Duodenal mucosa (tissue), 2 donors: ENCODE results near the gene INAFM1.
"Not testable (repeated sequence)": the region's sequence is repeated elsewhere in the genome, so short reads cannot be mapped to it uniquely, and the experiment has no call there.

Experiments used
- H3K27ac ChIP-seq: one replicate; pipeline ENCODE4 v1.7.0; 2013; ENCODE audit warnings: low read depth, low read length
- H3K27me3 ChIP-seq, 2 donors: one replicate each; pipeline ENCODE4 v1.7.0; 2013; ENCODE audit warnings: low read length in 2 of 2, control low read depth in 1 of 2; ENCODE audit not compliant: insufficient read depth in 2 of 2, control insufficient read depth in 1 of 2
- H3K36me3 ChIP-seq, 2 donors: one replicate each; pipeline ENCODE4 v1.7.0; 2013; ENCODE audit warnings: low read length in 2 of 2, control low read depth in 1 of 2; ENCODE audit not compliant: insufficient read depth in 2 of 2, control insufficient read depth in 1 of 2
- H3K4me1 ChIP-seq, 2 donors: one replicate each; pipeline ENCODE4 v1.7.0; 2013; ENCODE audit warnings: low read length in 2 of 2, control low read depth in 1 of 2; ENCODE audit not compliant: insufficient read depth in 2 of 2, control insufficient read depth in 1 of 2
- H3K4me3 ChIP-seq, 2 donors: one replicate each; pipeline ENCODE4 v1.7.0; 2013; ENCODE audit warnings: low read length in 2 of 2, low read depth in 1 of 2
- H3K9ac ChIP-seq, 2 donors: one replicate each; pipeline ENCODE4 v1.7.0; 2013; ENCODE audit warnings: low read length in 2 of 2, low read depth in 1 of 2
- H3K9me3 ChIP-seq, 2 donors: one replicate each; pipeline ENCODE4 v1.7.0; 2013; ENCODE audit warnings: low read length in 2 of 2, control low read depth in 1 of 2; ENCODE audit not compliant: control insufficient read depth in 1 of 2

INAFM1 gene

GRCh38 chr19:47283405-47284059, 8.8 kb downstream of the INAFM1 start:
- H3K27ac ChIP-seq: no peak overlapping the region
- no peaks in the 10 kb centered on the region for H3K27me3 ChIP-seq
- no peaks in the 10 kb centered on the region for H3K36me3 ChIP-seq
- H3K4me3 ChIP-seq: no peak overlapping the region
- H3K9ac ChIP-seq: no peak overlapping the region
- H3K4me1 ChIP-seq: no peaks in the 10 kb centered on the region
- H3K9me3 ChIP-seq: no peaks in the 10 kb centered on the region

- no peaks in the 10 kb centered on the region for H3K36me3 ChIP-seq
- H3K4me3 ChIP-seq: no peak overlapping the region
- H3K27me3 ChIP-seq: no peaks in the 10 kb centered on the region
- H3K27ac ChIP-seq: no peak overlapping the region
- H3K9ac ChIP-seq: no peak overlapping the region
- no peaks in the 10 kb centered on the region for H3K9me3 ChIP-seq
- peaks cover 3% of the 10 kb centered on the region in 2 donors for H3K4me1 ChIP-seq
Measured at GRCh38 chr19:47284324-47284899, 9.7 kb downstream of the INAFM1 start.

GRCh38 chr19:47296036-47296435, 21.4 kb downstream of the INAFM1 start:
- H3K4me1 ChIP-seq: no peaks in the 10 kb centered on the region
- H3K4me3 ChIP-seq: no peak overlapping the region
- H3K27ac ChIP-seq: no peak overlapping the region
- no peak overlapping the region for H3K9ac ChIP-seq
- H3K36me3 ChIP-seq: no peaks in the 10 kb centered on the region
- H3K9me3 ChIP-seq: no peaks in the 10 kb centered on the region
- no peaks in the 10 kb centered on the region for H3K27me3 ChIP-seq

- not testable (repeated sequence) for H3K9ac ChIP-seq, H3K27ac ChIP-seq, H3K4me3 ChIP-seq, H3K36me3 ChIP-seq, H3K9me3 ChIP-seq, H3K27me3 ChIP-seq, H3K4me1 ChIP-seq
Measured at GRCh38 chr19:47300867-47301266, 26.2 kb downstream of the INAFM1 start.

- Histone ChIP-seq H3K27ac (no peak overlapping the region), H3K4me1 (peaks cover 2 to 3% of the 10 kb centered on the region in 2 donors), H3K27me3 (no peaks in the 10 kb centered on the region), H3K36me3 (no peaks in the 10 kb centered on the region), H3K9me3 (no peaks in the 10 kb centered on the region), H3K9ac (no peak overlapping the region), H3K4me3 (no peak overlapping the region)
Measured at GRCh38 chr19:47302249-47302648, 27.6 kb downstream of the INAFM1 start.

- Histone ChIP-seq H3K27ac (no peak overlapping the region), H3K9ac (no peak overlapping the region)
Measured at GRCh38 chr19:47303966-47304365, 29.3 kb downstream of the INAFM1 start.

GRCh38 chr19:47305309-47305751, 30.6 kb downstream of the INAFM1 start:
- Histone ChIP-seq H3K27me3 (no peaks in the 10 kb centered on the region), H3K9me3 (no peaks in the 10 kb centered on the region), H3K36me3 (no peaks in the 10 kb centered on the region), H3K27ac (no peak overlapping the region), H3K4me3 (no peak overlapping the region), H3K9ac (no peak overlapping the region), H3K4me1 (peaks cover 2 to 3% of the 10 kb centered on the region in 2 donors)

More at GRCh38 chr19:47303966-47304365, 29.3 kb downstream of the INAFM1 start:
- Histone ChIP-seq H3K9me3 (no peaks in the 10 kb centered on the region), H3K27me3 (no peaks in the 10 kb centered on the region), H3K4me1 (peaks cover 2 to 3% of the 10 kb centered on the region in 2 donors), H3K4me3 (no peak overlapping the region), H3K36me3 (no peaks in the 10 kb centered on the region)

- no peaks in the 10 kb centered on the region for H3K36me3 ChIP-seq
- no peak overlapping the region for H3K9ac ChIP-seq
- no peaks in the 10 kb centered on the region for H3K27me3 ChIP-seq
- no peak overlapping the region for H3K27ac ChIP-seq
- no peaks in the 10 kb centered on the region for H3K9me3 ChIP-seq
- H3K4me1 ChIP-seq: peaks cover 2 to 3% of the 10 kb centered on the region in 2 donors
- H3K4me3 ChIP-seq: no peak overlapping the region
Measured at GRCh38 chr19:47306303-47306702, 31.6 kb downstream of the INAFM1 start.

- Histone ChIP-seq H3K27me3 (no peaks in the 10 kb centered on the region), H3K4me1 (peaks cover 2 to 3% of the 10 kb centered on the region in 2 donors), H3K9ac (no peak overlapping the region), H3K9me3 (no peaks in the 10 kb centered on the region), H3K4me3 (no peak overlapping the region), H3K27ac (no peak overlapping the region), H3K36me3 (no peaks in the 10 kb centered on the region)
Measured at GRCh38 chr19:47309038-47309437, 34.4 kb downstream of the INAFM1 start.

GRCh38 chr19:47309608-47310007, 34.9 kb downstream of the INAFM1 start, which contains the start of gene C5AR1:
Gene C5AR1 (plus strand): TSS chr19:47309861. CDS start chr19:47309896, 35 bp downstream.
- H3K4me1 ChIP-seq: peaks cover 2 to 3% of the 10 kb centered on the region in 2 donors
- no peak within 1 kb of the TSS for H3K4me3 ChIP-seq
- no peaks in the 10 kb centered on the region for H3K9me3 ChIP-seq
- no peaks in the 10 kb centered on the region for H3K36me3 ChIP-seq
- no peaks in the 10 kb centered on the region for H3K27me3 ChIP-seq
- no peak within 1 kb of the TSS for H3K27ac ChIP-seq
- H3K9ac ChIP-seq: no peak within 1 kb of the TSS
